Aorta (tissue), 5 donors: ENCODE results near the gene MELTF. TPM values are rescaled to one million over a fixed set of nuclear protein-coding genes. Genes with fewer than 3 reads are reported as not detected.

Experiments used
- ATAC-seq: fragments of 200-7000 bp; cut with Tn5 transposase; one replicate; pipeline ENCODE4 v1.9.1; 2022; ENCODE audit warnings: moderate library complexity; ENCODE audit not compliant: low FRiP score
- DNase-seq, 2 donors: peaks; one replicate each; pipeline ENCODE4 v3.0.0-alpha.2; 2020
- H3K27ac ChIP-seq, 2 donors: one replicate each; pipeline ENCODE4 v1.5.1; 2013; ENCODE audit warnings: low read length in 2 of 2, mild to moderate bottlenecking in 2 of 2, moderate library complexity in 2 of 2, control low read depth in 1 of 2, inconsistent platforms in 1 of 2, low read depth in 1 of 2
- H3K27me3 ChIP-seq, 2 donors: one replicate each; pipeline ENCODE4 v1.6.1; 2013; ENCODE audit warnings: control low read depth in 1 of 2, low read length in 1 of 2, mild to moderate bottlenecking in 1 of 2, moderate library complexity in 1 of 2; ENCODE audit not compliant: insufficient read depth in 2 of 2, control insufficient read depth in 1 of 2
- H3K36me3 ChIP-seq, 2 donors: one replicate each; pipeline ENCODE4 v1.6.1; 2013; ENCODE audit warnings: control low read depth in 1 of 2, low read length in 1 of 2, mild to moderate bottlenecking in 1 of 2; ENCODE audit not compliant: insufficient read depth in 2 of 2, control insufficient read depth in 1 of 2
- H3K4me1 ChIP-seq, 2 donors: one replicate each; pipeline ENCODE4 v1.6.1; 2013; ENCODE audit warnings: low read length in 2 of 2, control low read depth in 1 of 2, mild to moderate bottlenecking in 1 of 2, moderate library complexity in 1 of 2; ENCODE audit not compliant: insufficient read depth in 2 of 2, control insufficient read depth in 1 of 2
- H3K4me3 ChIP-seq, 2 donors: one replicate each; pipeline ENCODE4 v1.5.1; 2013; ENCODE audit warnings: low read length in 2 of 2, control low read depth in 1 of 2, mild to moderate bottlenecking in 1 of 2
- H3K9me3 ChIP-seq: one replicate; pipeline ENCODE4 v1.6.1; 2013; ENCODE audit warnings: mild to moderate bottlenecking, low read length; ENCODE audit not compliant: control insufficient read depth
- WGBS, 2 donors: extraction: QIAGEN DNeasy Blood & Tissue Kit; methylation state at CpG; one replicate each; pipeline ENCODE4 v1.1.7; 2013; 5-methylcytosine and 5-hydroxymethylcytosine counted together
- intact Hi-C, 2 donors: fragments of 100-400 bp; cut with DNase I; formaldehyde crosslinking; loops; one replicate each; pipeline versions ENCODE4 v1.14.2 to v1.15.0; 2022
- polyA plus RNA-seq, 2 donors: library from polyadenylated mRNA; stranded (reverse); fragments of 200-250 nt; gene quantifications; one replicate each; pipeline ENCODE4 v1.2.3, GENCODE V29; 2013
- total RNA-seq, 2 donors: library from RNA; stranded (reverse); fragmentation: NEBNext Ultra II Directional; extraction: Animal tissue kit (Norgen Biotek cat#: 25700); gene quantifications; one replicate each; pipeline ENCODE4 v1.2.1, GENCODE V29; 2021
- donor health status: healthy with polysubstance abuse.
- donor health status: Bipolar disorder and iron deficiency.
- donor health status: DM: no; HTN: no; CAD: no.
- donor health status: DM: no; HTN: no; CAD: no.
- donor health status: DM: yes; HTN: yes; CAD: no.

MELTF gene
- total and polyA plus RNA-seq, 4 donors = 1.00 to 6.0 (median 3.2) TPM

DNA sequence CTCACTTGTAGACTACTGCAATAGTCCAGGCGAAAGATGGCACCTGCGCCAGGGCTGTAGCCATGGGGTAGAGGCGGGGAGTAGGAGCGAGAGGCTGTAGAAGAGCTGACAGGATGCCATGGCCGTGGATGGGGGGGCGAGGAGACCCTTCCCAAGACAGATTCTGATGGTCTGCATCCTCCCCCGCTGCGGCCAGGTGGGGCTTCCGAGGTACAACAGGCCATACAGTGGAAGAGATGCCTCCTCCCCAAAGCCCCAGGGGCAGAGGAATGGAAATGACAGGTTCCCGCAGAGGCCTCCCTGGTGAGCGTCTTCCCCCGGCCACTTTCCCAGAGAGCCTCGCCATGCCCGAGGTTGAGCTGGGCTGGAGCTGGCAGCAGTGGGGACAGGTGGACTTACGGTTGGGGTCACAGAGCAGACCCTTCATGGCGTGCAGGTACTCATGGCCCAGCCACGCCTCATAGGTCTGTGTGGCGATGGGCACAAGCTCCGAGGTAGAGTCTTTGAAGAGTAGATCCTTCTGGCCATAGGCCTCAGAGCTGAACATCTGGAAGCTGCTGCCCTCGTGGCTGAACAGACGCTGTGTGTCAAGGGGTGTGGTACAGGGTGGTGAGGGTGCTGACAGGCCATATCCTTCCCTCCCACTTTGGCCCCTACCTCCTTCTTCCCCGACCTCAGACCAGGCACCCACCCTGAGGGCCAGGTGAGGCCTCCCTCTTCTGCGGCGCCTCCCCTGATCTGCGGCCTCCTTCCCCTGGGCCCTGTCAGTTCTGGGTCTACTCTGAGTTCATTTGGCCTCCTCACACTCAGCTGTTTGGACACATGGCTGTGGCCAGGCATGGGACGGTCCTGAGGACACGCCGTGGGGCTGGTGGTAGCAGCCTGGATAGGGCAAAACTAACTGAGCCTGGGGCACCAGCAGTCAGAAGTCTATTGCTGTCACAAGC is 13.6 kb downstream of the MELTF start:
- H3K36me3 ChIP-seq = no peaks in the 10 kb centered on the region
- H3K4me1 ChIP-seq = no peaks in the 10 kb centered on the region
- 93 to 94% methylated on average over 24 to 28 of the region's 28 CpGs for WGBS, 2 donors
- DNase-seq = peak in 1 of 2 donors; percentile 69
- intact Hi-C loops = no loop called here
- no peak overlapping the region for H3K4me3 ChIP-seq
- H3K27ac ChIP-seq = no peak overlapping the region
- no peaks in the 10 kb centered on the region for H3K27me3 ChIP-seq
- ATAC-seq = no peak
- no peaks in the 10 kb centered on the region for H3K9me3 ChIP-seq

- ATAC-seq (no peak), DNase-seq (peak in 1 of 2 donors; percentile 66)
- intact Hi-C loops = no loop called here
- whole genome bisulfite sequencing, 2 donors = 95 to 97% methylated on average over 22 of the region's 22 CpGs
- Histone ChIP-seq H3K27ac (no peak overlapping the region), H3K36me3 (no peaks in the 10 kb centered on the region), H3K4me1 (no peaks in the 10 kb centered on the region), H3K27me3 (no peaks in the 10 kb centered on the region), H3K9me3 (no peaks in the 10 kb centered on the region), H3K4me3 (no peak overlapping the region)
These were observed 14.6 kb downstream of the MELTF start for GRCh38 chr3:197014942-197015575.

DNA sequence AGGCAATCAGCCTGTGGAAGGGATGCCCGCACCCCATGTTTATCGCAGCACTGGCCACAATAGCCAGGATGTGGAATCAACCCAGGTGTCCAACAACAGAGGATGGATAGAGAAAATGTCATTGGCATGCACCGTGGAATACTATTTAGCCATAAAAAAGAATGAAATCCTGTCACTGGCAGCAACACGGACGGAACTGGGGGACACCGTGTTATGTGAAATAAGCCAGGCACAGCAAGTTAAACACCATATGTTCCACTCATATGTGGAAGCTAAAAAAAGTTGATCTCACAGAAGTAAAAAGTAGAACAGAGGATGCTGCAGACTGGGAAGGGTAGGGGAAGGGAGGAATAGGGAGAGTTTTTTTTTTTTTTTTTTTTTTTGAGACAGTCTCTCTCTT is 15.6 kb downstream of the MELTF start:
- 95 to 96% methylated on average over 6 of the region's 6 CpGs for WGBS, 2 donors
- ATAC-seq = no peak

GRCh38 chr3:197012540-197012883 is 17.1 kb downstream of the MELTF start:
- H3K4me1 ChIP-seq = no peaks in the 10 kb centered on the region
- WGBS, 2 donors = 82 to 84% methylated on average over 7 of the region's 7 CpGs
- intact Hi-C loops = no loop called here
- H3K27ac ChIP-seq = no peak overlapping the region
- DNase-seq (peak; percentile 24 to 48), ATAC-seq (no peak)
- no peak overlapping the region for H3K4me3 ChIP-seq
- no peaks in the 10 kb centered on the region for H3K27me3 ChIP-seq
- H3K36me3 ChIP-seq = no peaks in the 10 kb centered on the region
- H3K9me3 ChIP-seq = no peaks in the 10 kb centered on the region

More for the DNA sequence above, 15.6 kb downstream of the MELTF start:
- Histone ChIP-seq H3K27me3 (no peaks in the 10 kb centered on the region), H3K9me3 (no peaks in the 10 kb centered on the region), H3K36me3 (no peaks in the 10 kb centered on the region), H3K4me1 (no peaks in the 10 kb centered on the region), H3K27ac (no peak overlapping the region), H3K4me3 (no peak overlapping the region)
- intact Hi-C loops = no loop called here
- DNase-seq = no peak

- intact Hi-C loops = no loop called here
- Histone ChIP-seq H3K27me3 (no peaks in the 10 kb centered on the region), H3K4me1 (no peaks in the 10 kb centered on the region), H3K27ac (no peak overlapping the region), H3K4me3 (no peak overlapping the region), H3K36me3 (no peaks in the 10 kb centered on the region), H3K9me3 (no peaks in the 10 kb centered on the region)
- no peak for ATAC-seq
- WGBS, 2 donors = 94 to 96% methylated on average over 25 of the region's 25 CpGs
- DNase-seq = peak; percentile 30 to 58
These were observed 17.7 kb downstream of the MELTF start for GRCh38 chr3:197011780-197012539.

GRCh38 chr3:197010556-197011351 is 18.9 kb downstream of the MELTF start:
- Histone ChIP-seq H3K4me3 (no peak overlapping the region), H3K27ac (no peak overlapping the region), H3K36me3 (no peaks in the 10 kb centered on the region), H3K9me3 (no peaks in the 10 kb centered on the region), H3K4me1 (no peaks in the 10 kb centered on the region), H3K27me3 (no peaks in the 10 kb centered on the region)
- peak; percentile 26 to 56 for DNase-seq
- intact Hi-C loops = no loop called here
- no peak for ATAC-seq
- WGBS, 2 donors = 66% methylated on average over 30 of the region's 30 CpGs

GRCh38 chr3:197009532-197010019 is 20.0 kb downstream of the MELTF start:
- H3K36me3 ChIP-seq = no peaks in the 10 kb centered on the region
- WGBS, 2 donors = 93 to 96% methylated on average over 20 of the region's 20 CpGs
- H3K27ac ChIP-seq = no peak overlapping the region
- peak in 1 of 2 donors; percentile 24 for DNase-seq
- intact Hi-C loops = loop anchor here in 1 of 2 donors (10.0 kb wide), 1 partner anchor 175 kb away; no protein-coding TSS in a partner anchor
- no peaks in the 10 kb centered on the region for H3K9me3 ChIP-seq
- H3K4me3 ChIP-seq = no peak overlapping the region
- H3K4me1 ChIP-seq = no peaks in the 10 kb centered on the region
- no peaks in the 10 kb centered on the region for H3K27me3 ChIP-seq
- ATAC-seq = no peak
